DND-41 (cell line): Measurements from ENCODE around the gene WAC.

Source experiments
- ATAC-seq: fragments of 200-7000 bp; cut with Tn5 transposase; 3 replicates; pipeline ENCODE4 v1.9.1; 2021; ENCODE audit warnings: low read depth; ENCODE audit not compliant: insufficient read depth
- DNase-seq: peaks from one replicate; pipeline ENCODE4 v3.0.0-alpha.2; 2020
- H2AFZ ChIP-seq: 2 replicates; pipeline ENCODE4 v1.6.0; 2012; ENCODE audit warnings: low read depth, low read length
- H3K27ac ChIP-seq: 2 replicates; pipeline ENCODE4 v1.5.1; 2012; ENCODE audit warnings: low read length, inconsistent platforms
- H3K27me3 ChIP-seq: fragments of 200-600 bp; sonication (generic); 2 replicates; pipeline ENCODE4 v1.6.0; 2012; ENCODE audit warnings: low read length, mild to moderate bottlenecking, inconsistent platforms; ENCODE audit not compliant: insufficient read depth, poor library complexity
- H3K36me3 ChIP-seq: 2 replicates; pipeline ENCODE4 v1.5.1; 2012; ENCODE audit warnings: low read length, inconsistent platforms; ENCODE audit not compliant: insufficient read depth
- H3K4me1 ChIP-seq: 2 replicates; pipeline ENCODE4 v1.5.1; 2012; ENCODE audit warnings: mild to moderate bottlenecking, low read length; ENCODE audit not compliant: insufficient read depth
- H3K4me2 ChIP-seq: 2 replicates; pipeline ENCODE4 v1.6.0; 2012; ENCODE audit warnings: mild to moderate bottlenecking, moderate library complexity, low read length, inconsistent platforms; ENCODE audit not compliant: insufficient read depth
- H3K4me3 ChIP-seq, 2 experiments: fragments of 200-600 bp in 1 of 2; shearing (Covaris generic) in 1 of 2; 2 replicates each; pipeline ENCODE4 v1.5.1; 2012 to 2016; ENCODE audit warnings: inconsistent platforms in 2 of 2, low read length in 2 of 2, mild to moderate bottlenecking in 2 of 2, low read depth in 1 of 2, moderate library complexity in 1 of 2
- H3K79me2 ChIP-seq: 2 replicates; pipeline ENCODE4 v1.6.0; 2012; ENCODE audit warnings: low read length, inconsistent platforms; ENCODE audit not compliant: insufficient read depth
- H3K9ac ChIP-seq: 2 replicates; pipeline ENCODE4 v1.6.0; 2012; ENCODE audit warnings: low read depth, mild to moderate bottlenecking, inconsistent platforms, low read length, moderate library complexity
- H3K9me3 ChIP-seq: 2 replicates; pipeline ENCODE4 v1.5.1; 2012; ENCODE audit warnings: low read length, moderate library complexity, mild to moderate bottlenecking, inconsistent platforms; ENCODE audit not compliant: insufficient read depth, severe bottlenecking
- H4K20me1 ChIP-seq: 2 replicates; pipeline ENCODE4 v1.6.0; 2012; ENCODE audit warnings: low read length; ENCODE audit not compliant: insufficient read depth
- EZH2 ChIP-seq: IDR thresholded peaks from 3 replicates; pipeline ENCODE4 v1.6.1; 2012; ENCODE audit warnings: borderline replicate concordance, low read depth, mild to moderate bottlenecking, moderate library complexity, low read length, inconsistent platforms; ENCODE audit not compliant: severe bottlenecking
- TF ChIP-seq, protein P1 (sequence below): IDR thresholded peaks from 2 replicates; pipeline ENCODE4 v1.5.1; 2012; ENCODE audit warnings: borderline replicate concordance, low read length, moderate library complexity, mild to moderate bottlenecking; ENCODE audit not compliant: poor library complexity, severe bottlenecking; ENCODE audit errors: extremely low read depth

The WAC gene

DNA sequence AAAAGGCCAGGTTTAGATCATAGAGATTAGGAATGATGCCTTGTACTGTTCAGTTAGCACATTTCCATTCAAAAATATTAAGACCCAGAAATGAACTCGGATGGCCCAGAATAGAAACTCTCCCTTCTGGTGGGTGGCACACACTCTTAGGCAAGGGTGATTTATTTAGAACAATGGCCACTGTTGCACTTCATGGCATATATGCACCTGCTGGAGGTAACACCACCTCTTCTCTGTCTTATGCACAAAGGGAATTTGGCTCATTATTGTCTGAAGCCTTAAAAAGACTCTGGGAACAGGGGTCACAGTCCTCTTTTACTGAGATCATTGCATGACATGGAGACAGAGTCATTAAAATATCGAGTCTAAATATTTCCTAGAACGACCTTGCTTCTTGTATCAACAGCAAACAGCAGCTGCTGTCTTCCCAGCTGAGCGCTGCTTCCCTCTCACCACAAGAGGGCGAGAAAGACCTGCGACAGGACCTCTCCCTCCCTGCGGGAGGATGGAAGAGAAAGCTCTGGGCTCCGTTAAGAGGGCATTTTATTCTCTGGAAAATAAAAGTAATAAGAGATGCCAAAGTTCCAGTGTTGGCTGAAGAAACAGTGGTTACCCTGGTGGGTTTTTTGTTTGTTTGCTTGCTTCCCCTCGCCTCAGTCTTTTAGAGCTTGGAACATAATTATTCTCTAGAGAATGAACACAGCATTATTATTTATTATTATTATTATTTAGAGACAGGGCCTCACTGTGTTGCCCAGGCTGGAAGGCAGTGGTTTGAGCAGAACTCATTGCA, 130.9 kb downstream of the WAC start:
- Histone ChIP-seq H3K79me2 (no peaks in the 10 kb centered on the region), H4K20me1 (no peaks in the 10 kb centered on the region; the same call in 1 of the 2 replicates), H3K27ac (no peak overlapping the region), H3K36me3 (no peaks in the 10 kb centered on the region), H3K27me3 (no peaks in the 10 kb centered on the region), H3K4me3 (no peak overlapping the region), H3K9ac (no peak overlapping the region), H3K4me2 (no peak overlapping the region), H2AFZ (no peak overlapping the region), H3K4me1 (no peaks in the 10 kb centered on the region), H3K9me3 (no peaks in the 10 kb centered on the region)
- TF ChIP-seq, protein P1, sequence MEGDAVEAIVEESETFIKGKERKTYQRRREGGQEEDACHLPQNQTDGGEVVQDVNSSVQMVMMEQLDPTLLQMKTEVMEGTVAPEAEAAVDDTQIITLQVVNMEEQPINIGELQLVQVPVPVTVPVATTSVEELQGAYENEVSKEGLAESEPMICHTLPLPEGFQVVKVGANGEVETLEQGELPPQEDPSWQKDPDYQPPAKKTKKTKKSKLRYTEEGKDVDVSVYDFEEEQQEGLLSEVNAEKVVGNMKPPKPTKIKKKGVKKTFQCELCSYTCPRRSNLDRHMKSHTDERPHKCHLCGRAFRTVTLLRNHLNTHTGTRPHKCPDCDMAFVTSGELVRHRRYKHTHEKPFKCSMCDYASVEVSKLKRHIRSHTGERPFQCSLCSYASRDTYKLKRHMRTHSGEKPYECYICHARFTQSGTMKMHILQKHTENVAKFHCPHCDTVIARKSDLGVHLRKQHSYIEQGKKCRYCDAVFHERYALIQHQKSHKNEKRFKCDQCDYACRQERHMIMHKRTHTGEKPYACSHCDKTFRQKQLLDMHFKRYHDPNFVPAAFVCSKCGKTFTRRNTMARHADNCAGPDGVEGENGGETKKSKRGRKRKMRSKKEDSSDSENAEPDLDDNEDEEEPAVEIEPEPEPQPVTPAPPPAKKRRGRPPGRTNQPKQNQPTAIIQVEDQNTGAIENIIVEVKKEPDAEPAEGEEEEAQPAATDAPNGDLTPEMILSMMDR, result peak; percentile 97
- TF ChIP-seq EZH2, result no peak
- ATAC-seq (peak; percentile 98), DNase-seq (peak; percentile 74)

DNA sequence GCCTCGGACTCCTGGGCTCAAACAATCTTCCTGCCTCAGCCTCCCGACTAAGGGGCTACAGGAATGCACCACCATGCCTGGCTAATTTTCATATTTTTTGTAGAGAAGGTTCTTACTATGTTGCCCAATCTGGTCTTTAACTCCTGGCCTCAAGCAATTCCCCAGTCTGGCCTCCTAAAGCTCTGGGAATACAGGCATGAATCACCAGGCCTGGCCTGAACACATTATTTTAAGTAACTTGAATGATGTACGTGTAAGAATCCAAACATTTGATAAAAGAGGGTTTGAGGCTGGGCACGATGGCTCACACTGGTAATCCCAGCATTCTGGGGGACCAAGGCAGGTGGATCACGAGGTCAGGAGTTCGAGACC, 131.4 kb downstream of the WAC start:
- no peaks in the 10 kb centered on the region for H3K27me3 ChIP-seq
- H3K79me2 ChIP-seq, result no peaks in the 10 kb centered on the region
- no peak overlapping the region for H3K4me3 ChIP-seq
- no peak for DNase-seq
- no peaks in the 10 kb centered on the region for H3K4me1 ChIP-seq
- no peak for TF ChIP-seq EZH2
- TF ChIP-seq, protein P1, result no peak
- no peaks in the 10 kb centered on the region for H3K9me3 ChIP-seq
- H4K20me1 ChIP-seq, result no peaks in the 10 kb centered on the region; the same call in 1 of the 2 replicates
- no peak for ATAC-seq
- H3K4me2 ChIP-seq, result no peak overlapping the region
- H3K27ac ChIP-seq, result no peak overlapping the region
- no peak overlapping the region for H2AFZ ChIP-seq
- H3K36me3 ChIP-seq, result no peaks in the 10 kb centered on the region
- H3K9ac ChIP-seq, result no peak overlapping the region

DNA sequence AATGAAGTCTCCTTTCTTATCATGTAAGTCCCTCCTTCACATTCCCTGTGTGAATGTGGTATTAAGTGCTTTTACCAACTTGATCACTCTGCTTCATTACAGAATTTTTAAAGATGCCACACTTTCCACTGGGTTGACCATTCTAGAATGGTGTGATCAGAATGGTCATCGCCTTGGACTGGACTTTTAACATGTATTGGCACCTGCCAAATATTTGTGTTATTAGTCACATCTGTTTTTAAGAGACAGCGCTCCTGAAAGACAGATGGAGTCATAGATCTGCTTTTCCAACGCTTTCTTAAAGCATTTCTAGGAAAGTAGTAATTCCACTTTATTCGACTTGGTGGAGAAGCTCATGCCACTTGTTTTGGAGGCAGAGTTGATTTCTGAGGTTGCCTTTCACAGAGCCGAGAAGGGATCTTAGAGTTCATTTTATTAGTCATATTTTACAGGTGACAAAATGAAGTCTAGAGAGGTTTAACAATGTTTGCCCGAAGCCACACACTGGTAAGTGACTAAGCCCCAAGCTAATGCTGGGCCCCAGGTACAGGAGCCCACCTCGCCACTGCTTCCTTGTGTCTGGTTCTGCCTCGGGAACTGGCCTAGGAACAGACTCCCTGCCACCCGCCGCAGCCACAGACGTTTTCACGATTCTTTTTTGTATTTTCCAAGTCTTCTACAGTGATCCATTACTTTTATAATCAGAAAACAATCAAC, 134.0 kb downstream of the WAC start:
- Histone ChIP-seq H3K27me3 (no peaks in the 10 kb centered on the region), H3K4me1 (no peaks in the 10 kb centered on the region), H3K79me2 (no peaks in the 10 kb centered on the region), H3K9ac (no peak overlapping the region), H3K36me3 (no peaks in the 10 kb centered on the region), H3K27ac (no peak overlapping the region), H4K20me1 (no peaks in the 10 kb centered on the region; the same call in 1 of the 2 replicates), H2AFZ (no peak overlapping the region), H3K4me2 (no peak overlapping the region), H3K4me3 (no peak overlapping the region), H3K9me3 (no peaks in the 10 kb centered on the region)
- no peak for TF ChIP-seq EZH2
- TF ChIP-seq, protein P1, result no peak
- no peak for ATAC-seq
- no peak for DNase-seq
